ENCODE results near the gene ZFP64. TPM values are rescaled to one million over a fixed set of nuclear protein-coding genes. Genes with fewer than 3 reads are reported as not detected.

Gene ZFP64
- total and polyA plus RNA-seq, 2 of the 4 experiments (the other 2 are of a cell fraction), result 14.3 to 17.1 TPM

GRCh38 chr20:52160049-52160570 lies 31.5 kb downstream of the ZFP64 start:
- H3K9me1 ChIP-seq (ENCODE audit: insufficient read depth, low read length), result no peaks in the 10 kb centered on the region
- H2BK120ac ChIP-seq (ENCODE audit: low read depth, low read length), result no peak overlapping the region
- in situ Hi-C loops (cut with MboI; ENCODE audit: low sequenced_read_pairs) (no loop called here), dilution Hi-C loops (cut with HindIII; ENCODE audit: low sequenced_read_pairs, unreplicated experiment) (no loop called here), intact Hi-C loops (cut with micrococcal nuclease) (no loop called here)
- DNase-seq, result no peak
- no peak overlapping the region for H3K4ac ChIP-seq (ENCODE audit: low read depth, low read length)
- ChIA-PET CTCF (no interaction called here), POLR2A (ENCODE audit: unreplicated experiment) (no interaction called here)
- no peak overlapping the region for H3K23ac ChIP-seq (ENCODE audit: low read depth, low read length)
- H3K14ac ChIP-seq (replicated peaks; ENCODE audit: low read depth, low read length), result no peak overlapping the region
- H3K27ac ChIP-seq (ENCODE audit: insufficient read depth, low read length), result no peak overlapping the region
- no peak overlapping the region for H3K56ac ChIP-seq (ENCODE audit: extremely low read depth, insufficient read depth, low read length)
- peaks cover 7% of the 10 kb centered on the region for H3K9me3 ChIP-seq (ENCODE audit: control insufficient read depth, insufficient read depth, low read length)
- TF ChIP-seq USF2 (IDR thresholded peaks at IDR 0.05; ENCODE audit: low read depth, low read length) (no peak), FOS (IDR thresholded peaks at IDR 0.05; ENCODE audit: low read depth, low read length) (no peak), MAZ (IDR thresholded peaks at IDR 0.05; ENCODE audit: borderline replicate concordance, low read depth, low read length) (no peak), MAFK (IDR thresholded peaks at IDR 0.05; ENCODE audit: low read depth, low read length) (no peak), NFE2L2 (IDR thresholded peaks at IDR 0.05; ENCODE audit: low read depth, low read length) (no peak), POLR2A (IDR thresholded peaks at IDR 0.05; ENCODE audit: low read depth, low read length) (no peak), CTCF (conservative IDR thresholded peaks at IDR 0.05; ENCODE audit: low read depth, low read length) (no peak), RFX5 (IDR thresholded peaks at IDR 0.05; ENCODE audit: low read depth, low read length) (no peak), BHLHE40 (IDR thresholded peaks at IDR 0.05; ENCODE audit: low read depth, low read length) (no peak), CHD1 (IDR thresholded peaks at IDR 0.05; ENCODE audit: low read depth, low read length) (no peak), MXI1 (IDR thresholded peaks at IDR 0.05; ENCODE audit: borderline replicate concordance, low read depth, low read length) (no peak), ELK1 (IDR thresholded peaks at IDR 0.05; ENCODE audit: borderline replicate concordance, low read depth, low read length) (no peak), RAD21 (IDR thresholded peaks at IDR 0.05; ENCODE audit: low read length) (no peak), SMC3 (IDR thresholded peaks at IDR 0.05; ENCODE audit: low read depth, low read length) (no peak)
- H2BK20ac ChIP-seq (ENCODE audit: low read depth, low read length), result no peak overlapping the region
- ATAC-seq (ENCODE audit: low read depth), result no peak
- H3K4me1 ChIP-seq (ENCODE audit: control insufficient read depth, insufficient read depth, low read length), result no peaks in the 10 kb centered on the region
- no peak overlapping the region for H3K18ac ChIP-seq (ENCODE audit: low read depth, low read length)
- peaks cover 39% of the 10 kb centered on the region for H3K36me3 ChIP-seq (ENCODE audit: control insufficient read depth, insufficient read depth, low read length)
- no peak overlapping the region for H2BK5ac ChIP-seq (ENCODE audit: low read depth, low read length, poor library complexity, severe bottlenecking)
- H4K8ac ChIP-seq (ENCODE audit: low read depth in 2 of 2, low read length in 2 of 2), result no peak overlapping the region
- no peak overlapping the region for H4K5ac ChIP-seq (ENCODE audit: low read depth, low read length)
- no peak overlapping the region for H3K4me2 ChIP-seq (ENCODE audit: low read depth, low read length)
- H4K20me1 ChIP-seq (ENCODE audit: insufficient read depth, low read length), result no peaks in the 10 kb centered on the region
- no peak overlapping the region for H2AFZ ChIP-seq (replicated peaks; ENCODE audit: low read length, poor library complexity)
- no peak overlapping the region for H3K4me3 ChIP-seq (ENCODE audit: insufficient read depth, low read depth, low read length)
- 95% methylated on average over 7 of the region's 18 CpGs; no CpG with 5 or more reads in 1 of the 2 experiments for whole genome bisulfite sequencing, 2 experiments (ENCODE audit: extremely low coverage in 2 of 2, insufficient read length in 1 of 2)
- no peak overlapping the region for H4K91ac ChIP-seq (ENCODE audit: insufficient read depth, low read depth, low read length)
- no peaks in the 10 kb centered on the region; a peak in 1 of 4 replicates for H3K79me1 ChIP-seq (ENCODE audit: low read depth in 1 of 2, low read length in 2 of 2)
- H3K9ac ChIP-seq (ENCODE audit: low read depth, low read length), result no peak overlapping the region
- no peaks in the 10 kb centered on the region for H3K27me3 ChIP-seq (ENCODE audit: control insufficient read depth, insufficient read depth, low read length)
- BruUV-seq (replicated peaks), result no TSS peak
- no peak overlapping the region for H2BK15ac ChIP-seq (ENCODE audit: low read depth, low read length)
- no peak overlapping the region for H2AK9ac ChIP-seq (replicated peaks; ENCODE audit: low read depth, low read length, poor library complexity)
- H2AK5ac ChIP-seq (ENCODE audit: low read depth, low read length), result no peak overlapping the region

All from IMR-90 (cell line).